HCT116 (cell line): ENCODE measurements around the gene CCDC137. TPM values are rescaled to one million over a fixed set of nuclear protein-coding genes. Genes with fewer than 3 reads are reported as not detected.

ENCODE experiments used
- ATAC-seq: fragments of 200-7000 bp; cut with Tn5 transposase; 2 replicates; pipeline ENCODE4 v1.9.1; 2020; ENCODE audit warnings: mild to moderate bottlenecking, moderate library complexity
- BruUV-seq: library from RNA; stranded (reverse); fragments of 400-500 nt; replicated peaks from 2 replicates; lab custom pipeline; 2021; lab: Mats Ljungman, UMichigan
- CTCF ChIA-PET: fragments of 300-600 bp; sonication (Branson Sonifier 250); formaldehyde crosslinking; loops from one replicate; lab custom pipeline; 2021; ENCODE audit warnings: antibody characterized with exemption; lab: Charles Lee
- POLR2A ChIA-PET: fragments of 300-600, 350-600 bp; sonication (Branson Sonifier 250); formaldehyde crosslinking; loops from one replicate; lab custom pipeline; 2021; ENCODE audit warnings: antibody characterized with exemption; lab: Charles Lee
- RAD21 ChIA-PET, 2 experiments: fragments of 300-600 bp; sonication (Branson Sonifier 250); formaldehyde crosslinking; loops; one replicate each; lab custom pipeline; 2023; ENCODE audit warnings: low total read pairs in 2 of 2; ENCODE audit not compliant: uncharacterized antibody in 2 of 2, unreplicated experiment in 2 of 2, low non-redundant PET in 1 of 2; lab: Charles Lee
- DNase-seq: peaks from one replicate; pipeline ENCODE4 v3.0.0-alpha.2; 2010; ENCODE audit warnings: low read depth, low spot score
- H2AFZ ChIP-seq: fragments of 200-600 bp; shearing (Covaris generic), sonication (generic); 2 replicates; pipeline ENCODE4 v1.6.1; 2017; ENCODE audit warnings: low read depth, mixed run types, mixed read lengths, antibody characterized with exemption, low read length; ENCODE audit not compliant: poor library complexity, severe bottlenecking
- H3K27ac ChIP-seq: 2 replicates; pipeline ENCODE4 v1.5.1; 2012; ENCODE audit warnings: low read depth, low read length
- H3K27me3 ChIP-seq: fragments of 200-600 bp; sonication (generic); 2 replicates; pipeline ENCODE4 v1.6.1; 2016; ENCODE audit warnings: mixed run types, low read length, mixed read lengths; ENCODE audit not compliant: insufficient read depth
- H3K36me3 ChIP-seq, 2 experiments: fragments of 200-500 bp in 1 of 2; fragments of 200-600 bp in 1 of 2; sonication (Bioruptor generic) in 1 of 2; sonication (generic) in 1 of 2; 2 replicates each; pipeline versions ENCODE4 v1.5.1 to v1.6.1; 2014 to 2016; ENCODE audit warnings: low read length in 2 of 2, inconsistent platforms in 1 of 2, mixed read lengths in 1 of 2, mixed run types in 1 of 2; ENCODE audit not compliant: insufficient read depth in 2 of 2, control insufficient read depth in 1 of 2
- H3K4me1 ChIP-seq, 2 experiments: fragments of 200-600 bp in 1 of 2; sonication (generic) in 1 of 2; 2 replicates each; pipeline versions ENCODE4 v1.5.1 to v1.6.1; 2012 to 2017; ENCODE audit warnings: low read length in 2 of 2, inconsistent platforms in 1 of 2, mild to moderate bottlenecking in 1 of 2, mixed read lengths in 1 of 2, mixed run types in 1 of 2, moderate library complexity in 1 of 2; ENCODE audit not compliant: insufficient read depth in 2 of 2, control insufficient read depth in 1 of 2
- H3K4me2 ChIP-seq: fragments of 200-600 bp; sonication (generic); 2 replicates; pipeline ENCODE4 v1.6.1; 2017; ENCODE audit warnings: mixed run types, low read length, mixed read lengths
- H3K4me3 ChIP-seq, 2 experiments: fragments of 200-600 bp in 1 of 2; sonication (generic) in 1 of 2; replicated peaks in 1 of 2; 2 replicates each; pipeline ENCODE4 v1.5.1; 2011 to 2016; ENCODE audit warnings: low read length in 2 of 2, control low read depth in 1 of 2, low read depth in 1 of 2, mild to moderate bottlenecking in 1 of 2, mixed read lengths in 1 of 2, mixed run types in 1 of 2
- H3K79me2 ChIP-seq: fragments of 200-600 bp; sonication (generic); 2 replicates; pipeline ENCODE4 v1.6.1; 2017; ENCODE audit warnings: mild to moderate bottlenecking, mixed run types, low read length, moderate library complexity, mixed read lengths; ENCODE audit not compliant: insufficient read depth
- H3K9ac ChIP-seq: fragments of 200-600 bp; sonication (generic); 2 replicates; pipeline ENCODE4 v1.6.1; 2016; ENCODE audit warnings: low read length, mixed read lengths
- H3K9me2 ChIP-seq: fragments of 200-600 bp; sonication (generic), shearing (Covaris generic); 2 replicates; pipeline ENCODE4 v1.6.1; 2017; ENCODE audit warnings: mixed run types, mild to moderate bottlenecking, moderate library complexity; ENCODE audit not compliant: insufficient read depth
- H3K9me3 ChIP-seq, 2 experiments: fragments of 200-500 bp in 1 of 2; fragments of 200-600 bp in 1 of 2; sonication (Bioruptor generic) in 1 of 2; sonication (generic) in 1 of 2; 2 replicates each; pipeline ENCODE4 v1.6.1; 2014 to 2017; ENCODE audit warnings: low read length in 2 of 2, mixed read lengths in 2 of 2, inconsistent platforms in 1 of 2, low read depth in 1 of 2, mild to moderate bottlenecking in 1 of 2, mixed run types in 1 of 2, moderate library complexity in 1 of 2; ENCODE audit not compliant: control insufficient read depth in 1 of 2, insufficient read depth in 1 of 2
- H4K20me1 ChIP-seq: fragments of 200-600 bp; sonication (generic), shearing (Covaris generic); 2 replicates; pipeline ENCODE4 v1.6.1; 2017; ENCODE audit warnings: mixed run types, mild to moderate bottlenecking, moderate library complexity; ENCODE audit not compliant: insufficient read depth
- JUND ChIP-seq: IDR thresholded peaks from 2 replicates; pipeline ENCODE4 v1.6.1; 2012
- POLR2AphosphoS5 ChIP-seq: IDR thresholded peaks from 2 replicates; pipeline ENCODE4 v1.6.1; 2011; ENCODE audit warnings: mild to moderate bottlenecking, low read depth, low read length, moderate library complexity
- SIN3A ChIP-seq: IDR thresholded peaks from 2 replicates; pipeline ENCODE4 v1.6.1; 2012; ENCODE audit warnings: low read depth
- YY1 ChIP-seq: IDR thresholded peaks from 2 replicates; pipeline ENCODE4 v1.6.1; 2011; ENCODE audit warnings: low read length, low read depth, moderate library complexity, mild to moderate bottlenecking; ENCODE audit not compliant: insufficient replicate concordance; ENCODE audit errors: extremely low read depth
- ZFX ChIP-seq: fragments of 450-650 bp; IDR thresholded peaks from 2 replicates; pipeline ENCODE4 v1.6.1; 2017
- intact Hi-C: fragments of 100-400 bp; cut with micrococcal nuclease; formaldehyde crosslinking; loops from 2 replicates; pipeline ENCODE4 v1.10.0; 2022
- total RNA-seq: library from RNA; stranded (reverse); gene quantifications from one replicate; pipeline ENCODE4 v1.2.1, GENCODE V29; 2021; ENCODE audit not compliant: unreplicated experiment
- TF ChIP-seq, protein P1 (sequence below): IDR thresholded peaks from 2 replicates; pipeline ENCODE4 v1.6.1; 2012; ENCODE audit warnings: low read depth

Gene CCDC137
- total RNA-seq, 1 experiment from 2014 or later: 77.5 TPM

DNA sequence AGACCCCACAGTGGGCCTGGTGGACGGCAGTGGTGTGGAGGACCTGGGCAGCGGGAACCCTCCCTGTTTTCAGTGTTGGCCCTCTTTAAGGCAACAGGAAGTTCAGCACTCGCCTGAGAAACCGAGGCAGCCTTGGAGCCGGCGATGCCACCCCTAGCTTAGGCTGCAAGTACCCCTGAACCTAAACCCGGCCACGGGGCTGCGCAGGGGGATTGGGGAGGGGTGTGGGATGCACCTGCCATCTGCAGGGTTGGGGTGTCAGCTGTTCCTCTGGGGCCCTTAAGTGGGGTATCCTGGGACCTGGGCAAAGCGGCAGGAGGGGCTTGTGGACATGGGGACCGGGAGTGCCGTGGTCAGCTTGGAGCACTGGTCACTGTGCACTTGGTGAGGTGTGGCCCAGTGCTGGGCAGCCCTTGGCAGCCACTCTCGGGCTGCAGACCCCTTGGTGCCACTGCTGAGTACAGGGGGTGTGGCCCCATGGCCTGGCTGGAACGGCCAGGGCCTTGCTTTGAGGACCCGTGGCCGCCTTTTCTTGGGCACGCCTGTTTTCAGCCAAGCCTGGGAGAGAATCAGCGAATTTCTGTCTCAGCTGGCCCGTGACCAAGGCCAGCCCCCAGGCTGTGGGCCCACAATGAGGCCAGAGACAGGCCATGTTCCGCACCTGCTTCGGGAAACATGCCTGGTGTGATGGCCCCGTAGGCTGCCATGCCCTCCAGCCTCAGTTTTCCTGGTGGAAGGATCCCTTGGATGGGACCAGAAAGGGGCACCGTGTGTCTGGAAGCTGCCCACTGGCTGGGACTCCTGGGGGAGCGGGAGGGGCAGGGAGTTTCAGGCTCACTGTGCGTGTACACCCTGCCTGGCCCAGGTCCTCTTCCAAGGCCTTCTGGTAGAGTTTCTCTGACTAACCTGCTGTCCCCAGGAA lies 41.4 kb downstream of the CCDC137 start:
- Histone ChIP-seq H3K9me2 (no peaks in the 10 kb centered on the region), H3K27me3 (no peaks in the 10 kb centered on the region), H3K27ac (peak overlapping the region; percentile 12; the same call in 1 of the 2 replicates), H3K9me3 (no peaks in the 10 kb centered on the region), H3K79me2 (peaks cover 54% of the 10 kb centered on the region), H4K20me1 (no peaks in the 10 kb centered on the region), H3K4me1 (peaks cover 25 to 43% of the 10 kb centered on the region in 2 experiments), H3K4me2 (no peak overlapping the region), H3K9ac (no peak overlapping the region), H3K4me3 (no peak overlapping the region), H3K36me3 (peaks cover 16 to 40% of the 10 kb centered on the region in 2 experiments; a peak in 3 of 4 replicates), H2AFZ (no peak overlapping the region)
- POLR2A ChIA-PET: no interaction called here
- intact Hi-C loops: no loop called here
- TF ChIP-seq ZFX: no peak
- no peak for TF ChIP-seq SIN3A
- TF ChIP-seq JUND: no peak
- TF ChIP-seq YY1: no peak
- TF ChIP-seq, protein P1, sequence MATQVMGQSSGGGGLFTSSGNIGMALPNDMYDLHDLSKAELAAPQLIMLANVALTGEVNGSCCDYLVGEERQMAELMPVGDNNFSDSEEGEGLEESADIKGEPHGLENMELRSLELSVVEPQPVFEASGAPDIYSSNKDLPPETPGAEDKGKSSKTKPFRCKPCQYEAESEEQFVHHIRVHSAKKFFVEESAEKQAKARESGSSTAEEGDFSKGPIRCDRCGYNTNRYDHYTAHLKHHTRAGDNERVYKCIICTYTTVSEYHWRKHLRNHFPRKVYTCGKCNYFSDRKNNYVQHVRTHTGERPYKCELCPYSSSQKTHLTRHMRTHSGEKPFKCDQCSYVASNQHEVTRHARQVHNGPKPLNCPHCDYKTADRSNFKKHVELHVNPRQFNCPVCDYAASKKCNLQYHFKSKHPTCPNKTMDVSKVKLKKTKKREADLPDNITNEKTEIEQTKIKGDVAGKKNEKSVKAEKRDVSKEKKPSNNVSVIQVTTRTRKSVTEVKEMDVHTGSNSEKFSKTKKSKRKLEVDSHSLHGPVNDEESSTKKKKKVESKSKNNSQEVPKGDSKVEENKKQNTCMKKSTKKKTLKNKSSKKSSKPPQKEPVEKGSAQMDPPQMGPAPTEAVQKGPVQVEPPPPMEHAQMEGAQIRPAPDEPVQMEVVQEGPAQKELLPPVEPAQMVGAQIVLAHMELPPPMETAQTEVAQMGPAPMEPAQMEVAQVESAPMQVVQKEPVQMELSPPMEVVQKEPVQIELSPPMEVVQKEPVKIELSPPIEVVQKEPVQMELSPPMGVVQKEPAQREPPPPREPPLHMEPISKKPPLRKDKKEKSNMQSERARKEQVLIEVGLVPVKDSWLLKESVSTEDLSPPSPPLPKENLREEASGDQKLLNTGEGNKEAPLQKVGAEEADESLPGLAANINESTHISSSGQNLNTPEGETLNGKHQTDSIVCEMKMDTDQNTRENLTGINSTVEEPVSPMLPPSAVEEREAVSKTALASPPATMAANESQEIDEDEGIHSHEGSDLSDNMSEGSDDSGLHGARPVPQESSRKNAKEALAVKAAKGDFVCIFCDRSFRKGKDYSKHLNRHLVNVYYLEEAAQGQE: no peak
- no peak; the same call in 1 of the 2 replicates for TF ChIP-seq POLR2AphosphoS5
- RAD21 ChIA-PET: no interaction called here
- BruUV-seq: no TSS peak
- DNase-seq: no peak
- CTCF ChIA-PET: no interaction called here
- ATAC-seq: no peak
